HEK293 (cell line): Measurements from ENCODE around the gene MSMP.

Experiments used
- CTCF ChIA-PET: fragments of 350-600 bp; formaldehyde crosslinking; extraction: SDS; loops from one replicate; lab custom pipeline; 2021; ENCODE audit warnings: antibody characterized with exemption; lab: Yijun Ruan, JAX
- POLR2A ChIA-PET: fragments of 300-600 bp; formaldehyde crosslinking; extraction: SDS; loops from one replicate; lab custom pipeline; 2020; ENCODE audit warnings: antibody characterized with exemption, inconsistent platforms; lab: Yijun Ruan, JAX
- H3K27ac ChIP-seq: fragments of 200-500 bp; sonication (Bioruptor generic); 2 replicates; pipeline ENCODE4 v1.5.1; 2014; ENCODE audit warnings: low read depth, low read length, control low read depth, inconsistent platforms; ENCODE audit errors: extremely low read depth
- H3K36me3 ChIP-seq, 2 experiments: fragments of 200-500 bp in 1 of 2; sonication (Bioruptor generic) in 1 of 2; 1 replicate in 1 of 2; 2 replicates in 1 of 2; pipeline ENCODE4 v1.5.1; 2014 to 2017; ENCODE audit warnings: inconsistent platforms in 2 of 2, low read length in 2 of 2; ENCODE audit not compliant: control insufficient read depth in 2 of 2, insufficient read depth in 1 of 2
- H3K4me1 ChIP-seq: fragments of 200-500 bp; sonication (Bioruptor generic); 2 replicates; pipeline ENCODE4 v1.5.1; 2014; ENCODE audit warnings: mild to moderate bottlenecking, low read length, inconsistent platforms; ENCODE audit not compliant: control insufficient read depth, insufficient read depth
- H3K4me3 ChIP-seq: 2 replicates; pipeline ENCODE4 v1.5.1; 2011; ENCODE audit warnings: low read depth, mild to moderate bottlenecking, control low read depth, low read length, moderate library complexity
- H3K9me3 ChIP-seq: fragments of 200-500 bp; sonication (Bioruptor generic); 2 replicates; pipeline ENCODE4 v1.5.1; 2014; ENCODE audit warnings: low read depth, low read length, inconsistent platforms; ENCODE audit not compliant: control insufficient read depth, insufficient read depth
- EGR2 ChIP-seq: fragments of 450-650 bp; formaldehyde crosslinking; IDR thresholded peaks from 2 replicates; pipeline ENCODE4 v1.5.1; 2016; ENCODE audit warnings: low read depth, missing biosample characterization, missing genetic modification characterization
- GLIS1 ChIP-seq: fragments of 450-650 bp; formaldehyde crosslinking; IDR thresholded peaks from 2 replicates; pipeline ENCODE4 v1.5.1; 2016; ENCODE audit warnings: missing biosample characterization, missing genetic modification characterization
- HOXA7 ChIP-seq: sonication (generic); formaldehyde crosslinking; IDR thresholded peaks from 2 replicates; pipeline ENCODE4 v1.8.1; 2022; ENCODE audit warnings: missing genetic modification reagents, borderline replicate concordance
- IKZF3 ChIP-seq: fragments of 450-650 bp; IDR thresholded peaks from 2 replicates; pipeline ENCODE4 v1.5.0; 2018; ENCODE audit warnings: missing biosample characterization, mild to moderate bottlenecking, missing genetic modification characterization, moderate library complexity
- KLF7 ChIP-seq: fragments of 450-650 bp; formaldehyde crosslinking; IDR thresholded peaks from 2 replicates; pipeline ENCODE4 v1.5.1; 2016; ENCODE audit warnings: missing biosample characterization, missing genetic modification characterization, borderline replicate concordance
- MYNN ChIP-seq: fragments of 450-650 bp; formaldehyde crosslinking; IDR thresholded peaks from 2 replicates; pipeline ENCODE4 v1.5.1; 2016; ENCODE audit warnings: missing biosample characterization, missing genetic modification characterization, borderline replicate concordance
- PRDM1 ChIP-seq: fragments of 450-650 bp; formaldehyde crosslinking; IDR thresholded peaks from 2 replicates; pipeline ENCODE4; 2016; ENCODE audit warnings: missing biosample characterization, missing genetic modification characterization
- PRDM10 ChIP-seq: fragments of 450-650 bp; formaldehyde crosslinking; IDR thresholded peaks from 2 replicates; pipeline ENCODE4 v1.5.1; 2016; ENCODE audit warnings: missing biosample characterization, missing genetic modification characterization
- SCRT2 ChIP-seq: fragments of 450-650 bp; formaldehyde crosslinking; IDR thresholded peaks from 2 replicates; pipeline ENCODE4 v1.5.1; 2016; ENCODE audit warnings: missing biosample characterization, missing genetic modification characterization
- TCF7L2 ChIP-seq: IDR thresholded peaks from 2 replicates; pipeline ENCODE4 v1.6.1; 2011; ENCODE audit warnings: low read depth, mild to moderate bottlenecking, inconsistent platforms, low read length, moderate library complexity, borderline replicate concordance
- WT1 ChIP-seq: fragments of 450-650 bp; formaldehyde crosslinking; IDR thresholded peaks from 2 replicates; pipeline ENCODE4 v1.5.1; 2016; ENCODE audit warnings: missing biosample characterization, missing genetic modification characterization
- ZBTB6 ChIP-seq: fragments of 450-650 bp; formaldehyde crosslinking; IDR thresholded peaks from 2 replicates; pipeline ENCODE4 v1.5.1; 2017; ENCODE audit warnings: missing biosample characterization, missing genetic modification characterization
- ZBTB8A ChIP-seq: fragments of 450-650 bp; formaldehyde crosslinking; IDR thresholded peaks from 2 replicates; pipeline ENCODE4 v1.5.1; 2016; ENCODE audit warnings: missing biosample characterization, missing genetic modification characterization
- ZIC2 ChIP-seq: fragments of 450-650 bp; formaldehyde crosslinking; IDR thresholded peaks from 2 replicates; pipeline ENCODE4 v1.5.1; 2016; ENCODE audit warnings: missing biosample characterization, missing genetic modification characterization
- ZNF10 ChIP-seq: fragments of 450-650 bp; formaldehyde crosslinking; IDR thresholded peaks from 2 replicates; pipeline ENCODE4 v1.5.1; 2017; ENCODE audit warnings: missing biosample characterization, missing genetic modification characterization
- ZNF214 ChIP-seq: fragments of 450-650 bp; formaldehyde crosslinking; IDR thresholded peaks from 2 replicates; pipeline ENCODE4 v1.5.1; 2017; ENCODE audit warnings: missing biosample characterization, mild to moderate bottlenecking, missing genetic modification characterization, borderline replicate concordance
- ZNF266 ChIP-seq: fragments of 450-650 bp; formaldehyde crosslinking; IDR thresholded peaks from 2 replicates; pipeline ENCODE4 v1.5.1; 2016; ENCODE audit warnings: missing biosample characterization, missing genetic modification characterization, low read depth
- ZNF274 ChIP-seq, 2 experiments: fragments of 200-500 bp in 1 of 2; fragments of 450-650 bp in 1 of 2; sonication (Bioruptor generic) in 1 of 2; formaldehyde crosslinking in 1 of 2; IDR thresholded peaks; 2 replicates each; pipeline versions ENCODE4 v1.5.1 to v1.6.1; 2014 to 2016; ENCODE audit warnings: borderline replicate concordance in 1 of 2, inconsistent platforms in 1 of 2, low read length in 1 of 2, missing biosample characterization in 1 of 2, missing genetic modification characterization in 1 of 2
- ZNF341 ChIP-seq: fragments of 450-650 bp; formaldehyde crosslinking; IDR thresholded peaks from 2 replicates; pipeline ENCODE4; 2016; ENCODE audit warnings: low read depth, missing biosample characterization, missing genetic modification characterization
- ZNF391 ChIP-seq: fragments of 450-650 bp; formaldehyde crosslinking; IDR thresholded peaks from 2 replicates; pipeline ENCODE4 v1.5.1; 2016; ENCODE audit warnings: low read depth, missing biosample characterization, missing genetic modification characterization, borderline replicate concordance
- ZNF521 ChIP-seq: fragments of 450-650 bp; formaldehyde crosslinking; IDR thresholded peaks from 2 replicates; pipeline ENCODE4 v1.5.1; 2017; ENCODE audit warnings: missing biosample characterization, mild to moderate bottlenecking, missing genetic modification characterization
- ZNF621 ChIP-seq: fragments of 450-650 bp; formaldehyde crosslinking; IDR thresholded peaks from 2 replicates; pipeline ENCODE4 v1.5.1; 2017; ENCODE audit warnings: missing biosample characterization, missing genetic modification characterization
- ZNF624 ChIP-seq: fragments of 450-650 bp; formaldehyde crosslinking; IDR thresholded peaks from 2 replicates; pipeline ENCODE4 v1.5.1; 2017; ENCODE audit warnings: missing biosample characterization, missing genetic modification characterization
- ZXDB ChIP-seq: fragments of 450-650 bp; formaldehyde crosslinking; IDR thresholded peaks from 2 replicates; pipeline ENCODE4 v1.5.1; 2016; ENCODE audit warnings: missing biosample characterization, missing genetic modification characterization
- TF ChIP-seq, protein P1 (sequence below): fragments of 450-650 bp; formaldehyde crosslinking; IDR thresholded peaks from 2 replicates; pipeline ENCODE4 v1.5.1; 2016; ENCODE audit warnings: missing biosample characterization, missing genetic modification characterization

The MSMP gene

GRCh38 chr9:35781066-35781465, 27.0 kb upstream of the MSMP start:
- POLR2A ChIA-PET = no interaction called here

DNA sequence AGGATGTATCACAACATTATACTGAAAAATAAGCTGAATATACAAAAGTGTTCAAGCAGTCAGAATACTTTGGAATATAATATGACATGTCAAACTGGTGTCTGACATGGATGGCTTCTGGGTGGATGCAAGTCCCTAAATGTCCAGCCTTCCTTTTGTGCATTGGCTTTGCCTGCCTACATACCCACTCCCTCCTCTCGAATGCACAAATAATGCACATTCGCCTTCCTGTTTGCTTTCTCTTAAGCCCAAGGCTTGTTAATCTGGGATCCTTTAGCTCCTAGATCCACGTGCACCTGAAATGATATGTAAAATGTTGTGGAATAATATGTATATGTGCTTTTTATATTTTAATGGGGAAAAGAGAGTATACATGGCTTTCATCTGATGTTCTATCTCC, 24.4 kb upstream of the MSMP start:
- Histone ChIP-seq H3K4me3 (no peak overlapping the region), H3K4me1 (peaks cover 2% of the 10 kb centered on the region; the same call in 1 of the 2 replicates), H3K27ac (no peak overlapping the region), H3K9me3 (no peaks in the 10 kb centered on the region), H3K36me3 (peaks cover 3 to 10% of the 10 kb centered on the region in 2 experiments; a peak in 2 of 3 replicates)
- CTCF ChIA-PET = interaction anchor here (0.8 to 6.3 kb wide), 3 partner anchors 10 to 230 kb away, joined by 3 to 65 read pairs (median 4); no protein-coding TSS in a partner anchor
- POLR2A ChIA-PET = no interaction called here
- no peak for TF ChIP-seq KLF7
- no peak for TF ChIP-seq SCRT2
- TF ChIP-seq ZNF341 = peak; percentile 75

More at GRCh38 chr9:35781066-35781465, 27.0 kb upstream of the MSMP start:
- H3K4me3 ChIP-seq = no peak overlapping the region
- no peak overlapping the region for H3K27ac ChIP-seq
- CTCF ChIA-PET = interaction anchor here (1.5 to 6.3 kb wide), 2 partner anchors 8 to 9 kb away, joined by 11 to 65 read pairs; no protein-coding TSS in a partner anchor
- peaks cover 4 to 16% of the 10 kb centered on the region in 2 experiments; a peak in 2 of 3 replicates for H3K36me3 ChIP-seq
- TF ChIP-seq ZNF624 (tag by site-specific recombination) = no peak
- TF ChIP-seq EGR2 (tag by site-specific recombination) = no peak
- TF ChIP-seq ZNF391 (tag by site-specific recombination) = no peak
- TF ChIP-seq ZBTB8A (tag by site-specific recombination) = no peak
- TF ChIP-seq ZNF521 = no peak
- TF ChIP-seq ZBTB6 (tag by site-specific recombination) = no peak
- no peaks in the 10 kb centered on the region for H3K9me3 ChIP-seq
- no peaks in the 10 kb centered on the region for H3K4me1 ChIP-seq

- Histone ChIP-seq H3K4me3 (no peak overlapping the region), H3K27ac (no peak overlapping the region), H3K4me1 (peaks cover 12% of the 10 kb centered on the region), H3K9me3 (no peaks in the 10 kb centered on the region), H3K36me3 (peaks cover 0 to 6% of the 10 kb centered on the region in 2 experiments; a peak in 1 of 3 replicates)
- POLR2A ChIA-PET = no interaction called here
- CTCF ChIA-PET = interaction anchor here (0.6 to 6.3 kb wide), 8 partner anchors 13 to 1107 kb away, joined by 3 to 65 read pairs (median 4); no protein-coding TSS in a partner anchor
- TF ChIP-seq PRDM1 (tag by site-specific recombination) = no peak
- peak; percentile 19; the same call in 1 of the 2 replicates for TF ChIP-seq ZNF341
- TF ChIP-seq WT1 = peak; percentile 78
- no peak for TF ChIP-seq ZNF214 (tag by site-specific recombination)
- TF ChIP-seq ZIC2 (tag by site-specific recombination) = peak; percentile 87
- TF ChIP-seq, protein P1, sequence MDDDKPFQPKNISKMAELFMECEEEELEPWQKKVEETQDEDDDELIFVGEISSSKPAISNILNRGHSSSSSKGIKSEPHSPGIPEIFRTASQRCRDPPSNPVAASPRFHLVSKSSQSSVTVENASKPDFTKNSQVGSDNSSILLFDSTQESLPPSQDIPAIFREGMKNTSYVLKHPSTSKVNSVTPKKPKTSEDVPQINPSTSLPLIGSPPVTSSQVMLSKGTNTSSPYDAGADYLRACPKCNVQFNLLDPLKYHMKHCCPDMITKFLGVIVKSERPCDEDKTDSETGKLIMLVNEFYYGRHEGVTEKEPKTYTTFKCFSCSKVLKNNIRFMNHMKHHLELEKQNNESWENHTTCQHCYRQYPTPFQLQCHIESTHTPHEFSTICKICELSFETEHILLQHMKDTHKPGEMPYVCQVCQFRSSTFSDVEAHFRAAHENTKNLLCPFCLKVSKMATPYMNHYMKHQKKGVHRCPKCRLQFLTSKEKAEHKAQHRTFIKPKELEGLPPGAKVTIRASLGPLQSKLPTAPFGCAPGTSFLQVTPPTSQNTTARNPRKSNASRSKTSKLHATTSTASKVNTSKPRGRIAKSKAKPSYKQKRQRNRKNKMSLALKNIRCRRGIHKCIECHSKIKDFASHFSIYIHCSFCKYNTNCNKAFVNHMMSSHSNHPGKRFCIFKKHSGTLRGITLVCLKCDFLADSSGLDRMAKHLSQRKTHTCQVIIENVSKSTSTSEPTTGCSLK (tag by site-specific recombination) = no peak
- peak; percentile 62 for TF ChIP-seq PRDM10 (tag by site-specific recombination)
- 0 out of 2 replicates have a peak, but pooled peaks have one; percentile 22 for TF ChIP-seq IKZF3 (tag by site-specific recombination)
- TF ChIP-seq MYNN (tag by site-specific recombination) = no peak
- TF ChIP-seq ZNF274 (IDR thresholded peaks at IDR 0.05; ENCODE audit: low read length) = no peak
- no peak for TF ChIP-seq ZNF274 (tag by site-specific recombination; IDR thresholded peaks at IDR 0.05; ENCODE audit: borderline replicate concordance)
- TF ChIP-seq HOXA7 (CRISPR knock-in tag) = no peak
- peak; percentile 91 for TF ChIP-seq ZNF10 (tag by site-specific recombination)
- TF ChIP-seq ZXDB (tag by site-specific recombination) = 0 out of 2 replicates have a peak, but pooled peaks have one; percentile 15
- no peak for TF ChIP-seq TCF7L2
- TF ChIP-seq ZNF621 (tag by site-specific recombination) = no peak
- no peak for TF ChIP-seq ZNF266 (tag by site-specific recombination)
- TF ChIP-seq GLIS1 (tag by site-specific recombination) = peak; percentile 40
Observed at GRCh38 chr9:35776018-35776417, 21.9 kb upstream of the MSMP start.
